A172 (cell line): ENCODE data around the gene GARIN5A. TPM values are rescaled to one million over a fixed set of nuclear protein-coding genes. Genes with fewer than 3 reads are reported as not detected.

ENCODE experiments used
- DNase-seq: peaks from one replicate; pipeline ENCODE4 v3.0.0-alpha.2; 2015; ENCODE audit warnings: low spot score
- total RNA-seq: library from RNA; depleted of rRNA; stranded (reverse); fragments of >200 nt; shearing (Covaris generic); gene quantifications from 2 replicates; pipeline ENCODE4 v1.2.3, GENCODE V29; 2014; rRNA removed

The GARIN5A gene
- total RNA-seq, 1 experiment from 2014 or later: 1.6 TPM

- no peak for DNase-seq
These were observed 59.3 kb downstream of the GARIN5A start for GRCh38 chr19:50417111-50418081.

Other genes with a start within 250 kb of the GARIN5A start
- gene KCNC3, start 147.5 kb downstream of the GARIN5A start, total RNA-seq: 0.22 TPM in 1 of 2 replicates, not detected in the other
- 0.07 and 0.16 TPM in 2 replicates for gene NAPSA, start 111.2 kb downstream of the GARIN5A start, total RNA-seq
- 96.8 and 97.3 TPM in 2 replicates for gene NR1H2, start 100.4 kb downstream of the GARIN5A start, total RNA-seq
- 57.5 and 79.9 TPM in 2 replicates for gene POLD1, start 92.5 kb downstream of the GARIN5A start, total RNA-seq
- 0.07 and 0.14 TPM in 2 replicates for gene SPIB, start 57.9 kb downstream of the GARIN5A start, total RNA-seq
- not detected in 2 replicates for gene MYBPC2, start 44.0 kb downstream of the GARIN5A start, total RNA-seq
- 61.5 and 64.7 TPM in 2 replicates for gene EMC10, start 341 bp downstream of the GARIN5A start, total RNA-seq
- 38.4 and 44.4 TPM in 2 replicates for gene JOSD2, start 34.3 kb upstream of the GARIN5A start, total RNA-seq
- gene ASPDH, start 37.1 kb upstream of the GARIN5A start, total RNA-seq: 0.36 TPM in 1 of 2 replicates, not detected in the other
- 12.3 and 13.5 TPM in 2 replicates for gene LRRC4B, start 91.6 kb upstream of the GARIN5A start, total RNA-seq
- 1.9 and 2.2 TPM in 2 replicates for gene SYT3, start 163.0 kb upstream of the GARIN5A start, total RNA-seq
- 2.1 TPM in 1 of 2 replicates, not detected in the other for gene C19orf81, start 172.6 kb upstream of the GARIN5A start, total RNA-seq
- gene SHANK1, start 243.0 kb upstream of the GARIN5A start, total RNA-seq: 0.40 and 0.48 TPM in 2 replicates
- 4.8 and 7.9 TPM in 2 replicates for gene CLEC11A, start 246.5 kb upstream of the GARIN5A start, total RNA-seq